GM08714 (cell line): Measurements from ENCODE around the gene SARNP.

Experiments used
- H3K4me3 ChIP-seq: fragments of 200-500 bp; sonication (Bioruptor generic); 2 replicates; pipeline ENCODE4 v1.5.1; 2014; ENCODE audit warnings: mild to moderate bottlenecking, low read length, inconsistent platforms
- ZNF274 ChIP-seq: IDR thresholded peaks from 2 replicates; pipeline ENCODE4 v1.6.1; 2012; ENCODE audit warnings: mild to moderate bottlenecking, low read depth, low read length

The SARNP gene

GRCh38 chr12:55721601-55722213 lies 95.8 kb downstream of the SARNP start:
- TF ChIP-seq ZNF274: no peak
- H3K4me3 ChIP-seq: no peak overlapping the region

GRCh38 chr12:55720894-55721444 lies 96.6 kb downstream of the SARNP start:
- no peak overlapping the region for H3K4me3 ChIP-seq
- TF ChIP-seq ZNF274: no peak

GRCh38 chr12:55720071-55720564 lies 97.4 kb downstream of the SARNP start, which contains the start of gene RDH5:
Gene RDH5 (plus strand): TSS chr12:55720393. CDS start chr12:55721185, 792 bp downstream.
- no peak within 1 kb of the TSS for H3K4me3 ChIP-seq
- no peak for TF ChIP-seq ZNF274

DNA sequence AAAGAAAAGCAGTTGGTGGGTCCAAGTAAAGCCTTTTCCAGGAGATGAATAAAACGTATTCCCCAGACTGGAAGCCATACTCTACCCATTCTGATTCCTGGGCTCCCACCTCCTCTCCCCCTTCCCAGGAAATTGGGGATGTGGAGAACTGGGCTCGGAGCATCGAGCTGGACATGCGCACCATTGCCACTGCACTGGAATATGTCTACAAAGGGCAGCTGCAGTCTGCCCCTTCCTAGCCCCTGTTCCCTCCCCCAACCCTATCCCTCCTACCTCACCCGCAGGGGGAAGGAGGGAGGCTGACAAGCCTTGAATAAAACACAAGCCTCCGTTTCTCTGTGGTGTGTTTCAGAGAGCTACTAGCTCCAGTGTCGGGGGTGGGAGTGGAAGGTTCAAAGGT lies 98.2 kb downstream of the SARNP start:
- TF ChIP-seq ZNF274: no peak
- no peak overlapping the region for H3K4me3 ChIP-seq

- no peak overlapping the region for H3K4me3 ChIP-seq
- TF ChIP-seq ZNF274: no peak
Observed at GRCh38 chr12:55718624-55719275, 98.8 kb downstream of the SARNP start.

GRCh38 chr12:55718015-55718414 lies 99.5 kb downstream of the SARNP start:
- TF ChIP-seq ZNF274: no peak

GRCh38 chr12:55717011-55718007 lies 100.2 kb downstream of the SARNP start:
- TF ChIP-seq ZNF274: no peak
- peak overlapping the region; percentile 65 for H3K4me3 ChIP-seq

More at GRCh38 chr12:55718015-55718414, 99.5 kb downstream of the SARNP start:
- H3K4me3 ChIP-seq: no peak overlapping the region; the same call in 1 of the 2 replicates

DNA sequence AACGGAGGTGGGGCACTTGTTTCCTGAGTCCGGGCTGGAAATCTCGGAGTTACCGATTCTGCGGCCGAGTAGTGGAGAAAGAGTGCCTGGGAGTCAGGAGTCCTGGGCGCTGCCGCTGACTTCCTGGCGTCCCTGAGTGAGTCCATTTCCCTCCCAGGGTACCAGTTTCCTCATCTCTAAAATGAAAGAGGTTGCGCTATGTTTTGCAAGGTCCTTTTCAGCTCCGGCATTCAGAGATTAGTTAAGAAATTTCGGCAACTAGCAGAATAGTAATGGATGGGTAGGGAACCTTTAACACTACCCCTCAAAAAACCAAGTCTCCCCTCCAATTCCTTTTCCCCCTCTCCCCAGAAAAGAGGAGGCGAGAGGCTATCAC lies 101.0 kb downstream of the SARNP start:
- peak overlapping the region; percentile 65 for H3K4me3 ChIP-seq
- TF ChIP-seq ZNF274: no peak

DNA sequence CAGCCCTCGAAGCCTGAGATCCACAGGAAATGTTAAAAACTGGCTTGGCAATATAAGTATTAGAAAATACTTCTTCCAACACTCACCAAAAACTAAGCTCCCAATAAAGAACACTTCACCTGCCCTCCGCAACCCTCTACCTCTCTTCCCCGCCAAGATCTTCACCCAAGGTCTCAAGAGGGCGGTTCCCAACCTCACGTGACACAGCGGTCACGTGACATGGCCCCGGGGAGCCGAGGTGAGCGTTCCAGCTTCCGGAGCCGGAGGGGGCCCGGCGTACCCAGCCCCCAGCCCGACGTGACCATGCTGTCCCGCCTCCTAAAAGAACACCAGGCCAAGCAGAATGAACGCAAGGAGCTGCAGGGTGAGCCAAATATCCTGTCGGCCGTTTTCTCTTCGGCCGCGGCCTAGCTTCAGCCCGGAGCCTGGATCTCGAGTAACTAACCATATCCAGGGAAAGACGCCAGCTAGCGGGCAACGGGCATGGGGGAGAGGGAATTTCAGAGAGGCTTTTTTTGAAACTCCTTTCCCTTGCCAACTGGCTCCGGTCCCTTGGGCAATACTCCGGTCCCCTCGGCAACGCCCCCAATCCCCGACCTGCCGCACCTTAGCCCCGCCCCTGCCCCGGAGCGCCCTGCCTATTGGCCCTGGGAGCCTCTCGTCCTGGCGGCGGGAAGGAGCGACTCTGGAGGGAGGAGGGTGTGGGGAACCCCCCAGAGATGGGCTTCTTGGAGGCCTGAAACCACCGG lies 101.5 kb downstream of the SARNP start, which contains the start of gene BLOC1S1:
Gene BLOC1S1 (plus strand): TSS at position 214 of the 749 bp plus-strand sequence. CDS start 6 bp downstream, at position 220.
- H3K4me3 ChIP-seq: peak within 1 kb of the TSS; percentile 65
- TF ChIP-seq ZNF274: no peak

GRCh38 chr12:55715169-55715764 lies 102.3 kb downstream of the SARNP start:
- TF ChIP-seq ZNF274: no peak
- peak overlapping the region; percentile 65 for H3K4me3 ChIP-seq

- no peak overlapping the region for H3K4me3 ChIP-seq
- TF ChIP-seq ZNF274: no peak
Observed at GRCh38 chr12:55713721-55714120, 103.8 kb downstream of the SARNP start.

DNA sequence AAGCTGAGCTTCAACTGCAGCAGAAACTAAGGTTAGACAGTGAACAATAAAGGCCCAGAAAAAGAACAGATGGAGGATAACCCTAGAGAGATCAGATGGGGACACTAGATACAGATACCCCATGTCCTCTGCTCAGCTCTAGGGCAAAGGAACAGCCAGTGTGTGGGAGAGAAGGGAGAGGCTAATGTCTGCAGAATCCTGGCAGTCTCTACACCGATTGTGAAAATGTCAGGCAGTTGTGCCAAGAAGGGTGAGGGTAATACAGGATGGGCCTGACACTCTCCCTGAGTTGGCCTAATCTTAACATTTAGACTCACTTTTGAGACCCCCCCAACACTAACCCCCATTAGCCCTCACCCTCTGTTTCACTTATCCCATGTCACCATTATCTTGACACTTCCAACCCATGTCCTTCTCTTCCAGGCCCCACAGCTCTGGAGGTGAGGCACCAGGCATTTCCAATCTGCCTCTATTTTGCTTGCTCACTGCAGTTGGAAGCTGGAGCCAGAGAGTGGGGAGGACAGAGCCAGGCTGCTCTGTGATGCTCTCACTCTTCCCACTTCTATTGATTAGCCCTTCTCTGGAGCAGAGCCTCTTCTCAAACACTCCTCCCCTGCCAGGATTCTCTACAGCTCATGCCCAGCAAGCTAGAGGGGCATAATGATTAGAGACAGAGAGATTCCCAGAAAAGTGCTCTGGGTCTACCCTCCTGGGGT lies 104.7 kb downstream of the SARNP start:
- TF ChIP-seq ZNF274: no peak
- H3K4me3 ChIP-seq: no peak overlapping the region
